GM10266 (cell line): ENCODE measurements around the gene SCAMP2.

Experiments used
- DNase-seq: peaks from one replicate; pipeline ENCODE4 v3.0.0; 2012; ENCODE audit errors: extremely low spot score
- TF ChIP-seq, protein P1 (sequence below): IDR thresholded peaks from 2 replicates; pipeline ENCODE4 v1.5.1; 2012; ENCODE audit warnings: mild to moderate bottlenecking, low read depth; ENCODE audit not compliant: control insufficient read depth, insufficient read depth; ENCODE audit errors: missing control alignments

The SCAMP2 gene

GRCh38 chr15:74808840-74809229, 64.3 kb downstream of the SCAMP2 start:
- no peak for DNase-seq
- TF ChIP-seq, protein P1, sequence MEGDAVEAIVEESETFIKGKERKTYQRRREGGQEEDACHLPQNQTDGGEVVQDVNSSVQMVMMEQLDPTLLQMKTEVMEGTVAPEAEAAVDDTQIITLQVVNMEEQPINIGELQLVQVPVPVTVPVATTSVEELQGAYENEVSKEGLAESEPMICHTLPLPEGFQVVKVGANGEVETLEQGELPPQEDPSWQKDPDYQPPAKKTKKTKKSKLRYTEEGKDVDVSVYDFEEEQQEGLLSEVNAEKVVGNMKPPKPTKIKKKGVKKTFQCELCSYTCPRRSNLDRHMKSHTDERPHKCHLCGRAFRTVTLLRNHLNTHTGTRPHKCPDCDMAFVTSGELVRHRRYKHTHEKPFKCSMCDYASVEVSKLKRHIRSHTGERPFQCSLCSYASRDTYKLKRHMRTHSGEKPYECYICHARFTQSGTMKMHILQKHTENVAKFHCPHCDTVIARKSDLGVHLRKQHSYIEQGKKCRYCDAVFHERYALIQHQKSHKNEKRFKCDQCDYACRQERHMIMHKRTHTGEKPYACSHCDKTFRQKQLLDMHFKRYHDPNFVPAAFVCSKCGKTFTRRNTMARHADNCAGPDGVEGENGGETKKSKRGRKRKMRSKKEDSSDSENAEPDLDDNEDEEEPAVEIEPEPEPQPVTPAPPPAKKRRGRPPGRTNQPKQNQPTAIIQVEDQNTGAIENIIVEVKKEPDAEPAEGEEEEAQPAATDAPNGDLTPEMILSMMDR, result no peak

DNA sequence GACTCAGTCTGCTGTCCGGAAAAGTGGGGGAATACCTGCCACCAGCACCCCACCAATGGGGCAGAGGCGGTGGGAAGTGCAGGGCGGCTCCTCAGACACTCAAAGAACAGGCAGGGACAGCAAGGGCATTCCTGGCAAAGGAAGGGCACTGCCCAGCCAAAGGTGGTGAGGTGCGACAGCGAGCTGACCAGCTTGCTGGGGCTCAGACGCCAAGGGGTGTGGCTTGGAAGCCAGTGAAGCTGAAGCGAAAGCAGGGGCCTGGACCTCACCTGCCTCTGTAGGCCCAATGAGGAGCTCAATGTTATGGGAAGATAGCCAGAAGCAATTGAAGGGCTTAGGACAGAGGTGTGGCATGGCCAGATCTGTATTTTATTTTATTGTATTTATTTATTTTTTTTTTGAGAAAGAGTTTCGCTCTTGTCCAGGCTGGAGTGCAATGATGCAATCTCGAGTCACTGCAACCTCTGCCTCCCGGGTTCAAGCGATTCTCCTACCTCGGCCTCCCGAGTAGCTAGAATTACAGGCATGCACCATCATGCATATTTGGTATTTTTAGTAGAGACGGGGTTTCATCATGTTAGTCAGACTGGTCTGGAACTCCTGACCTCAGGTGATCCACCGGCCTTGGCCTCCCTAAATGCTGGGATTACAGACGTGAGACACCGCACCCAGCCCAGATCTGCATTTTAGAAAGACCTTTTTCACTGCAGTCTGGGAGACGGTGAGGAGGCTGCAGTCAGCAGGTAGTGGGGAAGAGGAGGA, 64.9 kb downstream of the SCAMP2 start:
- DNase-seq, result no peak
- TF ChIP-seq, protein P1, result no peak

GRCh38 chr15:74807282-74807681, 65.9 kb downstream of the SCAMP2 start:
- TF ChIP-seq, protein P1, result no peak
- no peak for DNase-seq

- no peak for DNase-seq
- TF ChIP-seq, protein P1, result no peak
Observed at GRCh38 chr15:74804935-74805334, 68.2 kb downstream of the SCAMP2 start.

GRCh38 chr15:74802862-74803447, 70.2 kb downstream of the SCAMP2 start:
- TF ChIP-seq, protein P1, result no peak
- DNase-seq, result no peak

GRCh38 chr15:74802290-74802689, 70.9 kb downstream of the SCAMP2 start:
- TF ChIP-seq, protein P1, result no peak
- DNase-seq, result no peak

DNA sequence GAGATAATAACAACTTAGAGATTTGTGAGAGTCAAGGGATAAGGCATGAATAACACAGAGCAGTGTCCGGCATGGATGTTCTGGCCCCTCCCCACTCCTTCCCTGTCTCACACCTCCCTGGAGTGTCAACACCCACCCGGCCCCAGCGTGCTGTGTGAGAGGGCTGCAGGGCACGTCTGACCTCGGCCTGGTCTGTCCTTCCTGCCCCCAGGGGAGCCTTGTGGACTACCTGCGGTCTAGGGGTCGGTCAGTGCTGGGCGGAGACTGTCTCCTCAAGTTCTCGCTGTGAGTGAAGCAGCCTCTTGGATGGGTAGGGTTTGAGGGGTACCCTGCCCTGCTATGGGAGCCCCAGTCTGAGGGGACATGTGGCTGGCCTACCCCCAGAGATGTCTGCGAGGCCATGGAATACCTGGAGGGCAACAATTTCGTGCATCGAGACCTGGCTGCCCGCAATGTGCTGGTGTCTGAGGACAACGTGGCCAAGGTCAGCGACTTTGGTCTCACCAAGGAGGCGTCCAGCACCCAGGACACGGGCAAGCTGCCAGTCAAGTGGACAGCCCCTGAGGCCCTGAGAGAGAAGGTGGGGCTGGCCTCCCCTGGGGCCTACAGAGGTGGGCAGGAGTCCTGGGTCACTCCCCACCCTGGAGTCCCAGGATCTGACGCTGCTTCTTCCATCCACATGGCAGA, 71.7 kb downstream of the SCAMP2 start:
- TF ChIP-seq, protein P1, result no peak
- no peak for DNase-seq
